ENCODE results near the gene EYA2.

The EYA2 gene

DNA sequence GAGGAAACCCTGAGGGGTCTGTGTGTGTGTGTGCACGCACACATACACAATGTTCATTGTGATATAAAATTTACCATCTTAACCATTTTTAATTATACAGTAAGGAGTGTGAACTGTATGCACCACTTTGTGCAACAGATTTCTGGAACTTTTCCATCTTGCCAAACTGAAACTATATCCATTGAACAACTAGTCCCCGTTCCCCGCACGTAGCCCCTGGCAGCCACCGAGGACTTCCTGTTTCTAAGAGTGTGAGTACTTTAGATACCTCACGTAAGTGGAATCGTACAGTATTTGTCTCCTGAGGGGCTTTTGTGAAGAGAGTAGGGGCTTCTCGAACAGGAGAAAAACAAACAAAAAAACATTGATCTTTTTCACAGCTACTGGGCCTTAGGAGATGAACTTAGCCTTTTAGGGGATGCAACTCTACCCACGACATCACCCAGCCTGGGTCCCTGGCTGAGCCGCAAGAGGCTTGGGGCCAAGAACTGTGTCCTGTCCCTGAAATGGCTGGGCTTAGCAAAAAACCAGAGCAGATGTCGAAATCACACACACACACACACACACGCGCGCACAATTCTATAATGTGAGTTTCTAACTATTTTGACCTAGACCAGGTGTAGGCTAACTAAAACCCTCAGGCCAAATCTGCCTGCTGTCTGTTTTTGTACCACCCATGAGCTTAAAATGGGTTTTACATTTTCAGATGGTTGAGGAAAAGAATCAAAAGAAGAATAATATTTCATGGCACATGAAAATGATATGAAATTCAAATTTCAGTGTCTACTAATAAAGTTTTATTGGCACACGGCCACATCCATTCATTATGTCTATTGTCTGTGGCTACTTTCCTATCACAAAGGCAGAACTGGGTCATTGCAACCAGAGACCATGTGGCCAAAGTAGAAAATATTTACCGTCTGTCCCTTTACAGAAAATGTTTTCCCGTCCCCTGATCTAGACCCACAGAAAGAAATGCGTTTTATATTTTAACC, 144.2 kb downstream of the EYA2 start:
- DNase-seq (ENCODE audit: low read depth): no peak
- no peak overlapping the region for H3K4me3 ChIP-seq (ENCODE audit: low read depth, low read length)
- TF ChIP-seq, protein P1, sequence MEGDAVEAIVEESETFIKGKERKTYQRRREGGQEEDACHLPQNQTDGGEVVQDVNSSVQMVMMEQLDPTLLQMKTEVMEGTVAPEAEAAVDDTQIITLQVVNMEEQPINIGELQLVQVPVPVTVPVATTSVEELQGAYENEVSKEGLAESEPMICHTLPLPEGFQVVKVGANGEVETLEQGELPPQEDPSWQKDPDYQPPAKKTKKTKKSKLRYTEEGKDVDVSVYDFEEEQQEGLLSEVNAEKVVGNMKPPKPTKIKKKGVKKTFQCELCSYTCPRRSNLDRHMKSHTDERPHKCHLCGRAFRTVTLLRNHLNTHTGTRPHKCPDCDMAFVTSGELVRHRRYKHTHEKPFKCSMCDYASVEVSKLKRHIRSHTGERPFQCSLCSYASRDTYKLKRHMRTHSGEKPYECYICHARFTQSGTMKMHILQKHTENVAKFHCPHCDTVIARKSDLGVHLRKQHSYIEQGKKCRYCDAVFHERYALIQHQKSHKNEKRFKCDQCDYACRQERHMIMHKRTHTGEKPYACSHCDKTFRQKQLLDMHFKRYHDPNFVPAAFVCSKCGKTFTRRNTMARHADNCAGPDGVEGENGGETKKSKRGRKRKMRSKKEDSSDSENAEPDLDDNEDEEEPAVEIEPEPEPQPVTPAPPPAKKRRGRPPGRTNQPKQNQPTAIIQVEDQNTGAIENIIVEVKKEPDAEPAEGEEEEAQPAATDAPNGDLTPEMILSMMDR (IDR thresholded peaks at IDR 0.05; ENCODE audit: control insufficient read depth, extremely low read depth, insufficient read depth): no peak

DNA sequence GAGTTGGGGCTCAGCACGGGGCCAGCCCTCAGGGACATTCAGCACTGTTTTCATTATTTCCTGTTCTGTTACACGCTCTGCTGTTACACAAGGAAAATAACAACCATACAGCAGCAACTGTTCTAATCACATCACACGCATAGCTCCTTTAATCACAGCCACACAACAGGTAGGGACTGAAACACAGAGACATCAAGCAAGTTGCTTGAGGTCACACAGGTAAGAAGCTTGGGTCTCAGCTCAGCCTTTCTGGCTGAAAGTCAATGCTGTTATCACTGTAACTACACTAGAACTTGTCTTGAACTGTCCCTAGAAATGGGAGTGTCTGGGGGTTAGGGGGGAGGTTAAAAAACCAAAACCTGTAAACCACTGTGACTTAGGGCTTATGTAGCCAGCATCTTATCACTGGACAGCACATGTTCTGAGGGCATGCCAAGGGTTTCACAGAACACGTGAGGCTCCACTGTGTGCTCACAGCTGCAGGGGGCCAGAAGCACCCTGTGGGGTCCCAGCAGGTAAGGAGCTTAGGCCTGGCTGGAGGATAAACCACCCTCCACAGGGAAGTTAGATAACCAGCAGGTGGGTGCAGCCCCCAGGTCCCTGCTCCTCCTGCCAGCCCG, 146.0 kb downstream of the EYA2 start:
- H3K4me3 ChIP-seq (ENCODE audit: low read depth, low read length): no peak overlapping the region

DNA sequence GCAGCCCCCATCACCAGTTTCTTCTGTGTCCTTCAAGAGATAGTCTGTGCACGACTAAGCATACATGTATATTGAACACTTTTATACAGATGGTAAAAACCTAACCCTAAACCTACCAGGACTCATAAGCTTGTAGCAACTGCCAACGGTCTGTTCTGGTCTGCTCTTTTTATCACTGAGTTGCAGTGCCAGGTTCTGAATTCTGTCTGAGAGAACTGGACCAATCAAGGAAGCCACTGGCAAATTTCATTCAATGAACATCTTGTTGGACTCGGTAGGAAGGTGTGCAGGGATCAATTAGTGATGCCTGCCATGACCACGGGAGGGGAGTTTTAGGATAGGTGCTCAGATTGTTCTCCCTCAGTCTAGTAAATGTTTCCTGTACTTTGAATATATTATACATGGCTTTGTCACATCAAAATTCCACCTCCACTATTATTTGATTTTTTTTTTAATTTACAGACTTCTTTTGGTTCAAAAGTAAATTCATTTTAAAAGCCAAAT, 146.8 kb downstream of the EYA2 start:
- no peak overlapping the region for H3K4me3 ChIP-seq (ENCODE audit: low read depth, low read length)
- no peak for DNase-seq (ENCODE audit: low read depth)
- TF ChIP-seq, protein P1 (IDR thresholded peaks at IDR 0.05; ENCODE audit: control insufficient read depth, extremely low read depth, insufficient read depth): no peak

More for the DNA sequence above, 146.0 kb downstream of the EYA2 start:
- TF ChIP-seq, protein P1 (IDR thresholded peaks at IDR 0.05; ENCODE audit: control insufficient read depth, extremely low read depth, insufficient read depth): no peak
- DNase-seq (ENCODE audit: low read depth): no peak

DNA sequence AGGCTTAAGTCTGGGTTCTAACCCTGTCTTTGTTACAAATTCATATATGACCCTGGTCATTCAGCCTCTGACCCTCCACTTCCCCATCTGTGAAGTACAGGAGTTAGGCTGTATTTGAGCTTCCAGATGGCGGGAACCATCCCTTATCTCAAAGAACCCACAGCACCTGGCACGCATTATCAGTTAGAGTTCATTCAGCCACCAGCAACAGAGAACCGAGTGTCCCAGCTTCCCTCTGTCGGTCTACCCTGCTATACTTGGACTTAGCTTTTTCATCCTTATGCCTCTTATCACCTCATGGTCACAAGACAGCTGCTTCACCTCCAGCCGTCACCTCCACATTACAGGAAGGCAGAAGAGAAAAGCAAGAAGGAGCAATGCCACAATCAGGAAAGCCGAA, 147.8 kb downstream of the EYA2 start:
- TF ChIP-seq, protein P1 (IDR thresholded peaks at IDR 0.05; ENCODE audit: control insufficient read depth, extremely low read depth, insufficient read depth): no peak
- no peak for DNase-seq (ENCODE audit: low read depth)
- no peak overlapping the region for H3K4me3 ChIP-seq (ENCODE audit: low read depth, low read length)

DNA sequence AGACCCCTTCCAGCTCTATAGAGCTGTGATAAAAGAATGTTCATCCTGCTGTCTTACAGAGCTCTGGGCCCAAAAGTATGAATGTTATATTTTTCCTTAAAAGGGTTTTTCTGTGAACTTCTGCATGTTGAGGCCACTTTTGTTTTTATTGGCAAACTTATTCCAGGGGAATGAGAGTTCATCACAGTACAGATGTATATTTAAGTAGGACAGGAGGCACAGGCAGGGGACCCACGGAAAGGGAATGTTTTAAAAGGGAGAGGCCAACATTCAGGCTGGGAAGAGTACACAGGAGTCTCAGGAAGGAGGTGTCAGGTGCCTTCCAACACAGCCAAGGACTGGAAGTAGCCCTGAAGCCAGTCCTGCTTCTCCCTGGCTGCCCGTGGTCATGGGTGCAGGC, 148.4 kb downstream of the EYA2 start:
- TF ChIP-seq, protein P1 (IDR thresholded peaks at IDR 0.05; ENCODE audit: control insufficient read depth, extremely low read depth, insufficient read depth): no peak
- H3K4me3 ChIP-seq (ENCODE audit: low read depth, low read length): no peak overlapping the region
- DNase-seq (ENCODE audit: low read depth): no peak

DNA sequence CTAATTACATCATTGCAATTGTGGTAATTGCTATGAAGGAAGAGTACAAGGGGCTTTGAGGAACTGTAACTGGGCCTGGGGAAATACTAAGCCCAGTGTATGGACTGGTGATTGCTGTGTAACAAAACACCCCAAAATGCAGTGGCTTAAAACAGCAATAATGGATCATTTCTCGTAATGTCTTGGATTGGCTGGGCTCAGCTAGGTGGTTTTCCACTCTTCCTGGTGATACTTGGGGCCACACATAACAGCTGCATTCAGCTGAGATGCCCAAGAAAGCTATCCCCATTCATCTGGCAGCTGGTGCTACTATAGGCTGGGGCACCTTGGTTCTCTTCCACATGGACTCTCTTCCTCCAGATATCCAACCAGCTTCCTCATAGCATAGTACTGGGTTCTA, 150.3 kb downstream of the EYA2 start:
- H3K4me3 ChIP-seq (ENCODE audit: low read depth, low read length): no peak overlapping the region
- DNase-seq (ENCODE audit: low read depth): no peak
- TF ChIP-seq, protein P1 (IDR thresholded peaks at IDR 0.05; ENCODE audit: control insufficient read depth, extremely low read depth, insufficient read depth): no peak

Measured in LNCaP clone FGC (cell line).